D721Med (cell line): Measurements from ENCODE around the gene ABHD18.
"Not testable (repeated sequence)": the region's sequence is repeated elsewhere in the genome, so short reads cannot be mapped to it uniquely, and the experiment has no call there.

Experiments
- DNase-seq: peaks from one replicate; pipeline ENCODE4 v3.0.0; 2011; ENCODE audit warnings: low spot score; ENCODE audit not compliant: insufficient read length
- FAIRE-seq: peaks from 2 replicates; lab custom pipeline; 2011; peaks lifted over from hg19 to GRCh38; lab: Jason Lieb, UNC
- TF ChIP-seq, protein P1 (sequence below): IDR thresholded peaks from 2 replicates; pipeline ENCODE4 v1.5.1; 2012; ENCODE audit warnings: mild to moderate bottlenecking, control low read depth; ENCODE audit not compliant: insufficient read depth; ENCODE audit errors: missing control alignments

Gene ABHD18

DNA sequence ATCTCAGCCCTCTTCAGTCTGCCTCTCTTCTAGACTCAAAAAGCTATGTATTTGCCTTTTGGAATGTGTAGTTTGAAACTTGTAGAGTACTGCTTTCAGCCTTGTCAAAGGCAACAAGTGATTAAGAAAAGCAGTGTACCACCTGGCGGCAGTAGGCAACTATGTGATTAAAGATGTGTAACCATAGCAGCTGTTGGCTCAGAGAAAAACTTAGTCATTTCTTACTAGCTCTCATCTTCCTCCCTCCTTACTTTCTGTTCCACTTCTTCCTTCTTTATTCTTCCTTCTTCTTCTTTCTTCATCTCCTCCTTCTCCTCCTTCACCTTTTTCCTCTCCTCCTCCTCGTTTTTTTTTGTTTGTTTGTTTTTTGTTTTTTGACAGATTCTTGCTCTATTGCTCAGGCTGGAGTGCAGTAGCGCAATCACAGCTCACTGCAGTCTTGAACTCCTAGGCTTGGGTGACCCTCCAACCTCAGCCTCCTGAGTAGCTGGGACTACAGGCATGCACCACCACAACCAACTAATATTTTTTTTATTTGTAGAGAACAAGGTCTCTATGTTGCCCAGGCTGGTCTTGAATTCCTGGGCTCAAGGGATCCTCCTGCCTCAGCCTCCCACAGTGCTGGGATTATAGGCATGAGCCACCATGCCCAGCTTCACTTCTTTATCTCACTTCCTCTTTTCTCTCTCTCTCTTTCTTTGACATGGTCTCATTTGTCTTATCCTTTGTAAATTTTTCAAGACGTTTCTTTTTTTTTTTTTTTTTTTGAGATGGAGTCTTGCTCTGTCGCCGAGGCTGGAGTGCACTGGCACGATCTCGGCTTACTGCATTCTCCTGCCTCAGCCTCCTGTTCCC lies 32.6 kb downstream of the ABHD18 start:
- TF ChIP-seq, protein P1, sequence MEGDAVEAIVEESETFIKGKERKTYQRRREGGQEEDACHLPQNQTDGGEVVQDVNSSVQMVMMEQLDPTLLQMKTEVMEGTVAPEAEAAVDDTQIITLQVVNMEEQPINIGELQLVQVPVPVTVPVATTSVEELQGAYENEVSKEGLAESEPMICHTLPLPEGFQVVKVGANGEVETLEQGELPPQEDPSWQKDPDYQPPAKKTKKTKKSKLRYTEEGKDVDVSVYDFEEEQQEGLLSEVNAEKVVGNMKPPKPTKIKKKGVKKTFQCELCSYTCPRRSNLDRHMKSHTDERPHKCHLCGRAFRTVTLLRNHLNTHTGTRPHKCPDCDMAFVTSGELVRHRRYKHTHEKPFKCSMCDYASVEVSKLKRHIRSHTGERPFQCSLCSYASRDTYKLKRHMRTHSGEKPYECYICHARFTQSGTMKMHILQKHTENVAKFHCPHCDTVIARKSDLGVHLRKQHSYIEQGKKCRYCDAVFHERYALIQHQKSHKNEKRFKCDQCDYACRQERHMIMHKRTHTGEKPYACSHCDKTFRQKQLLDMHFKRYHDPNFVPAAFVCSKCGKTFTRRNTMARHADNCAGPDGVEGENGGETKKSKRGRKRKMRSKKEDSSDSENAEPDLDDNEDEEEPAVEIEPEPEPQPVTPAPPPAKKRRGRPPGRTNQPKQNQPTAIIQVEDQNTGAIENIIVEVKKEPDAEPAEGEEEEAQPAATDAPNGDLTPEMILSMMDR = peak; percentile 37
- no peak for DNase-seq
- FAIRE-seq = peak; percentile 94

- TF ChIP-seq, protein P1 = no peak
- DNase-seq (no peak), FAIRE-seq (no peak)
Observed at GRCh38 chr4:128006592-128006991, 41.4 kb downstream of the ABHD18 start.

- TF ChIP-seq, protein P1 = no peak
- FAIRE-seq = no peak
- DNase-seq = no peak
Observed at GRCh38 chr4:128009428-128009827, 44.2 kb downstream of the ABHD18 start.

- TF ChIP-seq, protein P1 = no peak
- FAIRE-seq (no peak), DNase-seq (no peak)
Observed at GRCh38 chr4:128025319-128025718, 60.1 kb downstream of the ABHD18 start.

DNA sequence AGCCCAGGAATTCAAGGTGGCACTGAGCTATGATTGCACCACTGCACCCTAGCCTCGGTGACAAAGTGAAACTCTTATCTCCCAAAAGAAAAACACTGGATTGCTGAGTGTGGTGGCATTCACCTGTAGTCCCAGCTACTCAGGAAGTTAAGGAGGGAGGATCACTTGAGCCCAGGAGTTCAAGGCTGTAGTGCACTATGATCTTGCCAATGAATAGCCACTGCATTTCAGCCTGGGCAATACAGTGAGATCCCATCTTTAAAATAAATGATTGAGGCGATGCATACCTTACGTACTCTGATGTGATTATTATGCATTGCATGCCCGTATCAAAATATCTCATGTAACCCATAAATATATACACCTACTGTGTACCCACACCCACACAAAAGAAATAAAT lies 64.7 kb downstream of the ABHD18 start:
- no peak for DNase-seq
- TF ChIP-seq, protein P1 = no peak
- FAIRE-seq = no peak

DNA sequence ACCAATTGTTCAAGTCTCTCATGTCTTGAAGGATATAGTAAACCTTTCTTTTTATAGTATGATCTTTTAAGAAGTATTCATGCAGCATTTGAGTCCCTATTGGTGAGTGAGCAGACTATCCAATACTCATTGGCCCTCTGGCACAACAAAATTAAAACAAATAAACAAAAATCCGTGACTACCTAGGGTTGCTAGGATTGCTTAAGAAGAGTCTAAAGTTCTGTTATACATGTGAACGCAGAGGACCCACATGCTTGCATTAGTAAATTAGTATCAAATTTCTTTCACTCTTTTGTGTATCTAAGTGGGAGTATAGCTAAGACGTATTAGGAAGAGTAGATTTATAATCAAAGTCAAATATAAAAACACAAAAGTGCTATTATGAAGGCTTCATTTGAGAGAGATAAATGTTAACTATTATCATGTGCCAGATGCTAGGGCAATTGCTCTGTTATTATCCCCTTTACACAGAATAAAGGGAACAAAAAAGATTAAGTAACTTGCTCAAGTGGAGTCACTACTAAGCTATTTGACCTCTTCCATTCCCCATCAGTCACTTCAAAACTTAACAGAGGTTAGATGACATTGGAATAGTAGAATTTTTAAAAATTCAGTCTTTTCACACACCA lies 66.7 kb downstream of the ABHD18 start:
- FAIRE-seq = no peak
- DNase-seq = no peak
- TF ChIP-seq, protein P1 = no peak

GRCh38 chr4:128039568-128039967 lies 74.4 kb downstream of the ABHD18 start:
- DNase-seq (no peak), FAIRE-seq (no peak)
- TF ChIP-seq, protein P1 = no peak

DNA sequence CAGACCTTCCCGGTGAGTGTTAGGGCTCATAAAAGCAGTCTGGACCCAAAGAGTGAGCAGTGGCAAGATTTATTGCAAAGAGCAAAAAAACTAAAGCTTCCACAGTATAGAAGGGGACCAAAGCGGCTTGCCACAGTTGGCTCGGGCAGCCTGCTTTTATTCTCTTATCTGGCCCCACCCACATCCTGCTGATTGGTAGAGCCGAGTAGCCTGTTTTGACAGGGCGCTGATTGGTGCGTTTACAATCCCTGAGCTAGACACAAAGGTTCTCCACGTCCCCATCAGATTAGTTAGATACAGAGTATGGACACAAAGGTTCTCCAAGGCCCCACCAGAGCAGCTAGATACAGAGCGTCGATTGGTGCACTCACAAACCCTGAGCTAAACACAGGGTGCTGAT lies 81.8 kb downstream of the ABHD18 start:
- not testable (repeated sequence) for FAIRE-seq

DNA sequence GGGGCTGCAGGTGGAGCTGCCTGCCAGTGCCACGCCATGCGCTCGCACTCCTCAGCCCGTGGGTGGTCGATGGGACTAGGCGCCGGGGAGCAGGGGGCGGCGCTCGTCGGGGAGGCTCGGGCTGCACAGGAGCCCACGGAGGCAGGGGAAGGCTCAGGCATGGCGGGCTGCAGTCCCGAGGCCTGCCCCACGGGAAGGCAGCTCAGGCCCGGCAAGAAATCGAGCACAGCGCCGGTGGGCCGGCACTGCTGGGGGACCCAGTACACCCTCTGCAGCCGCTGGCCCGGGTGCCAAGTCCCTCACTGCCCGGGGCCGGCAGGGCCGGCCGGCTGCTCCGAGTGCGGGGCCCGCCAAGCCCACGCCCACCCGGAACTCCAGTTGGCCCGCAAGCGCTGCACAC lies 82.3 kb downstream of the ABHD18 start:
- not testable (repeated sequence) for FAIRE-seq, DNase-seq

More for the DNA sequence above, 81.8 kb downstream of the ABHD18 start:
- not testable (repeated sequence) for DNase-seq
